Hepatic stellate cell (primary cell): ENCODE results near the gene ORM1.

ENCODE experiments used
- DNase-seq: peaks from one replicate; pipeline ENCODE4 v3.0.0; 2011; ENCODE audit warnings: low spot score

The ORM1 gene

GRCh38 chr9:114287763-114288192 lies 35.1 kb upstream of the ORM1 start:
- no peak for DNase-seq

GRCh38 chr9:114288193-114289091 lies 34.5 kb upstream of the ORM1 start:
- DNase-seq = no peak

DNA sequence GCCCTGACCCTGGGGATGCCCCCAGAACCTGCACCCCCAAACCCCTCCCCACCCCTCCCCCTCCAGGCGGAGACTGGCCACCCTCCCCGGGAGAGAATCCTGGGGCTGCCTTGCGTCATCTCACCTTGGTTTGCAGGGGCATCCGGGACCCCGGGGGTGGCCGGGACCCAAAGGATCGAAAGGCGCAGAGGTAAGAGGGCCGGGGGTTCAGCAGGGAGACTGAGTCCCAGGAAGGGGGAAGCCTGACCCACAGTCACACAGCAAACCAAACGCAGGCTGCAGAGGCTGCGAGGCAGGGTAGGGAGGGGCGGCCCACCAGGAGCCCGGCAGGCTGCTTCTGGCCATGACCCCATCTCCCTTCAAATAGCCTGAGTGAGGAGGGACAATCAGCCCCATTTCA lies 33.8 kb upstream of the ORM1 start:
- DNase-seq = no peak

- no peak for DNase-seq
These were observed 33.1 kb upstream of the ORM1 start for GRCh38 chr9:114289571-114290481.

- DNase-seq = no peak
These were observed 32.3 kb upstream of the ORM1 start for GRCh38 chr9:114290561-114290986.

- peak; percentile 73 for DNase-seq
These were observed 31.8 kb upstream of the ORM1 start for GRCh38 chr9:114291064-114291474.

DNA sequence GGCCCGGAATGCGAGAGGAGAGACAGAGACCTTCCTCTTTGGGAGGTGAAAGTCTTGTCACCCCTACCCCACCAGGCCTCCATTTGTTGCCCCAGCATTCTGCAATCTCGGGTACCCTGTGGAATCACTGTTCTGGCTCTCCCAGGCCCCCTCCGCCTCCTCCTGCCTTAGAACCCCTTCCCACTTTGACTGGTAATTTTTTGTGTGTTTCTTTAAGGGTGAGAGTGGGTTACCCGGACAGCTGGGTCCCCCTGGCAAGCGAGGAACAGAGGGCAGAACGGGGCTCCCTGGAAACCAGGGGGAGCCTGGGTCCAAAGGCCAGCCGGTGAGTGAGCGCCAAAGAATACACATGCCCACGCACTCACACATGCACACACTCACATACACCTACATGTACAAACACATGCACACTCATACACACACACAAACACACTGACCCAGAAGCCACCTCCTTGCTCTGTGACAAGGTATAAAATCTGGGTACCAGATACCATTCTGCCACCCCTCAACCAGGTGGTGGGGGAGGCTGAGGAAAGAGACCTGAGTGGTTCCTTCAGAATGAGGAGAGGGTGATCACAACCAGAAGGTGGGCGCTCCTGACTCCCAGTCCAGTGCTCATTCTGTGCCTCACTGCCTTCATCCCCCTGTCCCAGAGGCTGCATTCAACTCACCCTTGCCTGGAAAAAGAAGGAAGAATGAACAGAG lies 30.9 kb upstream of the ORM1 start:
- no peak for DNase-seq

DNA sequence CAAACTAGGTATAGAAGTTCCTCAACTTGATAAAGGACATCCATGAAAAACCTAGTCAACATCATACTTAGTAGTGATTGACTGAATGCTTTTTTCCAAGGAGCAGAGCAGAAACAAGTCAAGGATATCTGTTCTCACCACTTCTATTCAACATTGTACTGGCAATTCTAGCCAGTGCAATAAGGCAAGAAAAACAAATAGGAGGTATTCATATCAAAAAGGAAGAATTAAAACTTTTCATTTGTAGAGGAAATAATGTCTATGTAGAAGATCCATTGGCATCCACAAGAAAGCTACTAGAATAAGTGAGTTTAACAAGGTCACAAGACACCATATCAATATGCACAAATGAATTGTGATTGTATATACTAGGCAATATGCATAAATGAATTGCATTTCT lies 28.2 kb upstream of the ORM1 start:
- no peak for DNase-seq

DNA sequence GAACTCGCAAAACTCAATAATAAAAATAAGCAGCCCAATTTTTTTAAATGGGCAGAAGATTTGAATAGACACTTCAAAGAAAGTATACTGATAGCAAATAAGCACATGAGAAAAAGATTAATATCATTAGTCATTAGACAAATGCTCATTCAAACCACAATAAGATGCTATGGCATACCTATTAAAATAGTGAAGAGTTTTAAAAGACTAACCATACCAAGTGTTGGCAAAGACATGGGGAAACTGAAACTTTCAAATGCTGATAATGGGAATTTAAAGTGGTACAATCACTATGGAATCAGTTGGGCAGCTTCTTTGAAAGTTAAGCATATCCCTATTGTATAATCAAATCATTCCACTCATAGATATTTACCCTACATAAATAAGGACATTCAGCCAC lies 26.6 kb upstream of the ORM1 start:
- no peak for DNase-seq

GRCh38 chr9:114299286-114300152 lies 23.4 kb upstream of the ORM1 start:
- DNase-seq = no peak

DNA sequence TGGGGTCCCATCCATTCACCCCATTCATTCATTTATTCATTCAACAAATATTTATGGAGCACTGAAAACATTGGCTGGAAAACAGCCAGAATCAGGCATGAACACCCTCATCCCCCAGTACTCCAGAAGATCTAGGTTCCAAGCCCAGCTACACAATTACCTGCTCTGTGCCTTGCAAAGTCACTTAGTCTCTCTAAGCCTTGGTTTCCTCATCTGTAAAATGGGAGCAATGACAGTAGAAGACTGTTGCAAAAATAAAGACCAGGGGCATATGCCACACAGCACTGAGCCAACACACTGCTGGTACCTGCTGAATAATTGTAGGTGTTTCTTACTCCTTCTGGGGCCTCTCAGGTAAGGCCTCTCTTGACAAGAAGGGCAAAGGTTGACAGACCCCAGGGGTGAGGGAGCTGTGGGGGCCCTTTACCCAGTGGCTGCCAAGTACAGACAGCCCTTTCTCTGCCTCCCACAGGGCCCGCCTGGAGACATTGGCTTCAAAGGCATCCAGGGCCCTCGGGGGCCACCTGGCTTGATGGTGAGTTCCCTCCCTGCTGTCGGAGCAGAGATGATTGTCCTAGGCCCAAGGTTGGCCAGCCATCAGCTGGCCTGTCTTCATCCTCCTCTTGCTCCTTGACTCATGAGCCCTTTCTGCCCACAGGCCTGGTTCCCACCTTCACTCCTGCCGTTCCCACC lies 22.6 kb upstream of the ORM1 start:
- no peak for DNase-seq

DNA sequence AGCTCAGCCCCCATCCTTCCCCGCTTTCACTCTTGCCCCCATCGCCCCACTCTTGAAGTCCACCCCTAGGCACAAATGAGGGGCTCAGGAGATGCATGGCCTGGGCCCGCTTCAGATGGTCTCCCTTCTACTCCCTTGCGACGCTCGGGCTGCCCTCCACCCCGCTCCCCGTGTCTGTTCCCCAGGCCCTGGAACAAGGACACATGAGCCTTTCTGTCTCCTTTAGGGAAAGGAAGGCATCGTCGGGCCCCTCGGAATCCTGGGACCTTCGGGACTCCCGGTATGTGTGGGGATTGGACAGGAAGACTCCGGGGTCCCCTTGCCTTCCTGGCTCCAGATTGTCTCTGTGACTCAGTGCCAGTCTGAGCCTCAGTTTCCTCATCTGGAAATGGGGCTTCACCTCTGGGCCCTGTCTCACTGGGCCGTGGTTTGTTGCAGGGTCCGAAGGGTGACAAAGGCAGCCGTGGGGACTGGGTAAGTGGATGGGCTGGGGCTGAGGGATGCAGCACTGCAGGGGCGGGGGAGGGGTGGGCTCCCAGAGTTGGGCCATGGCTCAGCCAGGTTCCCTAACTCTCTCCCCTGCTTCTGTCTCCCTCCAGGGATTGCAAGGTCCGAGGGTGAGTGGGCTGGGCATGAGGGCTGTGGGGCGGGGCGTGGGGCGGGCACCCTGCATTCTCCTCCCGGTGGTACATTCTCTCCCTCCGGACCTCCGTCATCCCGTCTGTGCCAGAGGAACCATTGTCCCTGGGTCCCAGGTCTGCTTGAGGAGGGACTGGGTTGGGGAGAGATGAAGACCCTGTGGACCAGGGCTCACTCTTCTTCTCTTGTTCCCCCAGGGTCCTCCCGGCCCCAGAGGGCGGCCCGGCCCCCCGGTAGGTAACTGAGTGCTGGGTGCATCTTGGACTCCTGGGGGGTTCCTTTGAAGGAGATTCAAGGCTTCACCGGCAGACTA lies 21.8 kb upstream of the ORM1 start:
- DNase-seq = no peak

GRCh38 chr9:114301798-114302565 lies 20.9 kb upstream of the ORM1 start:
- DNase-seq = no peak

- DNase-seq = no peak
These were observed 20.2 kb upstream of the ORM1 start for GRCh38 chr9:114302727-114303126.

DNA sequence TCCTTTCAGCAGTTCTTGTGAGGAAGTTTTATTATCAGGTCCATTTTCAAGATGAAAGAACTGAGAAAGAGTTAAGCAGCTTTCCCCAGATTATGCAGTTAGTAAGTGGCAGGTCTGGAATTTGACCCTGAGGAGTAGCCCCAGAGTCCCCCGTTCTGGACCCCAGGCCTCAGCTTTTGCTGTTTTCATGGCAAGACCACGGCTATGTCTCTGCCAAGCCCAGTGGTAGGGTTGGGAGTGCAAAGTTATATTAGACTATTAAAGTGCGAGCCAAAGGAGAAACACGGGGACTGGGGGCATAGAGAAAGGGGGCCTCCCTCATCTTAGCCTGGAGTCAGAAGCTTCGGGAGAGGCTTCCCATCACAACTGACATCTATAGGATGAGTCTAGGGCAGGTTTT lies 19.3 kb upstream of the ORM1 start:
- DNase-seq = no peak

GRCh38 chr9:114303977-114304376 lies 18.9 kb upstream of the ORM1 start:
- no peak for DNase-seq

- DNase-seq = no peak
These were observed 18.3 kb upstream of the ORM1 start for GRCh38 chr9:114304416-114305188.

DNA sequence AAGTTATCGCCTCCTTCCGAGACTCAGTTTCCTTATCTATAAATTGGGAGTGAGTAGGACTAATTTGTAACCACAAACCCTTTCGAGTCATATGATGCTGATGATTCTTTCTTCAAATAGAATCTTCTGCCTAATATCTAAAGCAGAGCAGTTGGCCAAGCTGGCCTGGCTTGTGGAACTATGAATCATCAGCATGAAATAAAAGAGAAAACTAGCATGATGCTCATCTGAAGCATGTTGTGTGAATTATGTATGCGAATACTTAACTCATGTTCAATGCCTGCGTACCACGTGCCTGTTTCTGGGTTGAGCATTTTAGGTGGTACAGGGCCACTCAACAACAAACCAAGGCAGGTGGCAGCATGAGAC lies 15.0 kb upstream of the ORM1 start:
- DNase-seq = no peak
